Aorta (tissue), 5 donors: ENCODE measurements around the gene MAPKBP1. TPM values are rescaled to one million over a fixed set of nuclear protein-coding genes. Genes with fewer than 3 reads are reported as not detected.
A peak's percentile ranks its signal among the peaks of the same experiment; 100 is the strongest.

Experiments used
- ATAC-seq: fragments of 200-7000 bp; cut with Tn5 transposase; one replicate; pipeline ENCODE4 v1.9.1; 2022; ENCODE audit warnings: moderate library complexity; ENCODE audit not compliant: low FRiP score
- DNase-seq, 2 donors: peaks; one replicate each; pipeline ENCODE4 v3.0.0-alpha.2; 2020
- H3K27ac ChIP-seq, 2 donors: one replicate each; pipeline ENCODE4 v1.5.1; 2013; ENCODE audit warnings: low read length in 2 of 2, mild to moderate bottlenecking in 2 of 2, moderate library complexity in 2 of 2, control low read depth in 1 of 2, inconsistent platforms in 1 of 2, low read depth in 1 of 2
- H3K27me3 ChIP-seq, 2 donors: one replicate each; pipeline ENCODE4 v1.6.1; 2013; ENCODE audit warnings: control low read depth in 1 of 2, low read length in 1 of 2, mild to moderate bottlenecking in 1 of 2, moderate library complexity in 1 of 2; ENCODE audit not compliant: insufficient read depth in 2 of 2, control insufficient read depth in 1 of 2
- H3K36me3 ChIP-seq, 2 donors: one replicate each; pipeline ENCODE4 v1.6.1; 2013; ENCODE audit warnings: control low read depth in 1 of 2, low read length in 1 of 2, mild to moderate bottlenecking in 1 of 2; ENCODE audit not compliant: insufficient read depth in 2 of 2, control insufficient read depth in 1 of 2
- H3K4me1 ChIP-seq, 2 donors: one replicate each; pipeline ENCODE4 v1.6.1; 2013; ENCODE audit warnings: low read length in 2 of 2, control low read depth in 1 of 2, mild to moderate bottlenecking in 1 of 2, moderate library complexity in 1 of 2; ENCODE audit not compliant: insufficient read depth in 2 of 2, control insufficient read depth in 1 of 2
- H3K4me3 ChIP-seq, 2 donors: one replicate each; pipeline ENCODE4 v1.5.1; 2013; ENCODE audit warnings: low read length in 2 of 2, control low read depth in 1 of 2, mild to moderate bottlenecking in 1 of 2
- H3K9me3 ChIP-seq: one replicate; pipeline ENCODE4 v1.6.1; 2013; ENCODE audit warnings: mild to moderate bottlenecking, low read length; ENCODE audit not compliant: control insufficient read depth
- WGBS, 2 donors: extraction: QIAGEN DNeasy Blood & Tissue Kit; methylation state at CpG; one replicate each; pipeline ENCODE4 v1.1.7; 2013; 5-methylcytosine and 5-hydroxymethylcytosine counted together
- intact Hi-C, 2 donors: fragments of 100-400 bp; cut with DNase I; formaldehyde crosslinking; loops; one replicate each; pipeline versions ENCODE4 v1.14.2 to v1.15.0; 2022
- polyA plus RNA-seq, 2 donors: library from polyadenylated mRNA; stranded (reverse); fragments of 200-250 nt; gene quantifications; one replicate each; pipeline ENCODE4 v1.2.3, GENCODE V29; 2013
- total RNA-seq, 2 donors: library from RNA; stranded (reverse); fragmentation: NEBNext Ultra II Directional; extraction: Animal tissue kit (Norgen Biotek cat#: 25700); gene quantifications; one replicate each; pipeline ENCODE4 v1.2.1, GENCODE V29; 2021
- donor health status: healthy with polysubstance abuse.
- donor health status: Bipolar disorder and iron deficiency.
- donor health status: DM: no; HTN: no; CAD: no.
- donor health status: DM: no; HTN: no; CAD: no.
- donor health status: DM: yes; HTN: yes; CAD: no.

The MAPKBP1 gene
- total and polyA plus RNA-seq, 4 donors = 13.6 to 44.1 (median 27.6) TPM

DNA sequence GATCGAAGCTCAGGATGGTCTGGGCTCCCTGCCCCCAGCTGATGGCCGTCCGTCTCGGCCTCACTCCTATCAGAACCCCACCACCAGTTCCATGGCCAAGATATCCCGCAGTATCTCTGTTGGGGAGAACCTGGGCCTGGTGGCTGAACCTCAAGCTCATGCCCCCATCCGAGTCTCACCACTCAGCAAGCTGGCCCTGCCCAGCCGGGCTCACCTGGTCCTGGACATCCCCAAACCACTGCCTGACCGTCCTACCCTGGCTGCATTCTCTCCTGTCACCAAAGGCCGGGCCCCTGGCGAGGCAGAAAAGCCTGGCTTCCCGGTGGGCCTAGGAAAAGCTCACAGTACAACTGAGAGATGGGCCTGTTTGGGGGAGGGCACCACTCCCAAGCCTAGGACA lies 49.2 kb downstream of the MAPKBP1 start:
- H3K9me3 ChIP-seq = no peaks in the 10 kb centered on the region
- 89 to 92% methylated on average over 11 of the region's 11 CpGs for WGBS, 2 donors
- no peak overlapping the region for H3K4me3 ChIP-seq
- no peak for ATAC-seq
- no peaks in the 10 kb centered on the region for H3K4me1 ChIP-seq
- intact Hi-C loops = no loop called here
- peaks cover 0 to 3% of the 10 kb centered on the region in 2 donors for H3K36me3 ChIP-seq
- H3K27ac ChIP-seq = no peak overlapping the region
- H3K27me3 ChIP-seq = no peaks in the 10 kb centered on the region
- DNase-seq = no peak

DNA sequence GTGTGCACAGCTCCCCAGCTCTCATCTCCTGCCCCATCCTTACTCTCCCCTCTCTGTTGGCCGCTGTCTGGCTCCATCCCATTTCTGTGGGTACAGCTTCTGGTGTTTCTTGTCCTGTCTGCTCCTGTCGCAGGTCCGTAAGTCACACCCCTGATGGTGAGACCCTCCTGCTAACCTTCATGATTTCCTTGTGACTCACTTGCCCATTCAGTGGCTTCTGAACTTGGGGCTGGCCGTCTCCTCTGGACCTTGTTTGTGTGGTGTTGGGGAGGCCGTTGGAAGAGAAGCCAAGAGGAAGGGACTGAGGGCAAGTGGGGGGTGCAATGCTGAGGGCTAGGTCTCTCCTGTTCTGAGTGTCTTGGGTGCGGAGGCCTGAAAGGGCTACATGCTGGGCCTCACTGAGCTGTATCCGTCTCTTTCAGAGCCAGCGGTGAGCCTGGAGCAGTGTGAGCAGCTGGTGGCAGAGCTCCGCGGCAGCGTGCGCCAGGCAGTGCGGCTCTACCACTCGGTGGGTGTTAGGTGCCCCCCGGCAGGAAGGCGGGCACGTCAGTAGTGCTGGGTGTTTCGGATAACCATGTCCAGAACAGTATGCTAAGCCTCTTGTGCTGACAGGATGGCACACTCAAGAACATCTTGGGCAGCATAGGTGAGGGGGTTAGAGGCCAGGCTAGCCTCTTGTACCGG lies 49.9 kb downstream of the MAPKBP1 start:
- Histone ChIP-seq H3K36me3 (no peaks in the 10 kb centered on the region), H3K27me3 (no peaks in the 10 kb centered on the region), H3K9me3 (no peaks in the 10 kb centered on the region), H3K4me3 (no peak overlapping the region), H3K27ac (no peak overlapping the region), H3K4me1 (no peaks in the 10 kb centered on the region)
- ATAC-seq = no peak
- 92 to 93% methylated on average over 19 of the region's 19 CpGs for WGBS, 2 donors
- intact Hi-C loops = no loop called here
- no peak for DNase-seq

GRCh38 chr15:41825145-41825544 lies 50.9 kb downstream of the MAPKBP1 start:
- 87 to 88% methylated on average over 10 of the region's 10 CpGs for WGBS, 2 donors
- H3K27ac ChIP-seq = no peak overlapping the region
- H3K36me3 ChIP-seq = no peaks in the 10 kb centered on the region
- no peaks in the 10 kb centered on the region for H3K27me3 ChIP-seq
- ATAC-seq (no peak), DNase-seq (no peak)
- H3K4me1 ChIP-seq = no peaks in the 10 kb centered on the region
- no peak overlapping the region for H3K4me3 ChIP-seq
- no peaks in the 10 kb centered on the region for H3K9me3 ChIP-seq
- intact Hi-C loops = loop anchor here in 1 of 2 donors (5.0 kb wide), 1 partner anchor 72 kb away; no protein-coding TSS in a partner anchor

- Histone ChIP-seq H3K27me3 (no peaks in the 10 kb centered on the region), H3K27ac (no peak overlapping the region), H3K4me1 (no peaks in the 10 kb centered on the region), H3K4me3 (no peak overlapping the region), H3K9me3 (no peaks in the 10 kb centered on the region), H3K36me3 (no peaks in the 10 kb centered on the region)
- no peak for DNase-seq
- ATAC-seq = no peak
- intact Hi-C loops = loop anchor here in 1 of 2 donors (5.0 kb wide), 1 partner anchor 71 kb away; no protein-coding TSS in a partner anchor
- WGBS, 2 donors = 69 to 74% methylated on average over 13 of the region's 13 CpGs
These were observed 51.6 kb downstream of the MAPKBP1 start for GRCh38 chr15:41825572-41826535.

DNA sequence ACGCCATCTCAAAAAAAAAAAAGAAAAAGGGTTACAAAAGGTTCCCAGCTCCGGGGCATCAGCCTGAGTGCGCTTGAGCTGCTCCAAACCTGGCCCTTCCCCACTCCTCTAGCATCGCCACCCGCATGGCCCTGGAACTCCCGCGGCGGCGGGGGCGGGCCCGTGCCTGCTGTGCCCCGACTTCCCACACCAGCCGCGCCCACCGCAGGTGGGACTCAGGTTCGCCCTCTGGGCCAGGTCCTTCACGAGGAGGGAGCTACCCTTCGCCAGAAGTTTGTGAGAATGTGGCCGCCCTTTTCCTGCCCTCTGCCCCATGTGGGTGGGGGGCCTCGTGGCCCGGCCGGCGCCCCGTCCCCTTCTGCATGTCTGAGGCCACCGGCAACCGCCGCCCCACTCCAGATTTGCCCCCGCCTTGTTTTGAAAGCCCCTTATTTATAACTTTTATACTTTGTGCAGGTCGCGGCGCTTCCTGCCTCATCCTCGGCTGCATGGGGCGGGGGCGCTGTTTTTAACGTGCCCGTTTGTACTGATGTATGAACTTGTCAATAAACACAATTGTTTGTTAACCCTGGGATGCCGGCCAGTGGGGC lies 53.1 kb downstream of the MAPKBP1 start:
- no peak overlapping the region for H3K27ac ChIP-seq
- H3K4me1 ChIP-seq = no peaks in the 10 kb centered on the region
- peak in 1 of 2 donors; percentile 66 for DNase-seq
- intact Hi-C loops = loop anchor here in 1 of 2 donors (5.0 kb wide), 1 partner anchor 70 kb away; no protein-coding TSS in a partner anchor
- H3K36me3 ChIP-seq = no peaks in the 10 kb centered on the region
- ATAC-seq = peak; percentile 8
- WGBS, 2 donors = 8 to 12% methylated on average over 35 to 37 of the region's 37 CpGs
- no peaks in the 10 kb centered on the region for H3K27me3 ChIP-seq
- no peaks in the 10 kb centered on the region for H3K9me3 ChIP-seq
- peak overlapping the region; percentile 42 to 49 for H3K4me3 ChIP-seq

DNA sequence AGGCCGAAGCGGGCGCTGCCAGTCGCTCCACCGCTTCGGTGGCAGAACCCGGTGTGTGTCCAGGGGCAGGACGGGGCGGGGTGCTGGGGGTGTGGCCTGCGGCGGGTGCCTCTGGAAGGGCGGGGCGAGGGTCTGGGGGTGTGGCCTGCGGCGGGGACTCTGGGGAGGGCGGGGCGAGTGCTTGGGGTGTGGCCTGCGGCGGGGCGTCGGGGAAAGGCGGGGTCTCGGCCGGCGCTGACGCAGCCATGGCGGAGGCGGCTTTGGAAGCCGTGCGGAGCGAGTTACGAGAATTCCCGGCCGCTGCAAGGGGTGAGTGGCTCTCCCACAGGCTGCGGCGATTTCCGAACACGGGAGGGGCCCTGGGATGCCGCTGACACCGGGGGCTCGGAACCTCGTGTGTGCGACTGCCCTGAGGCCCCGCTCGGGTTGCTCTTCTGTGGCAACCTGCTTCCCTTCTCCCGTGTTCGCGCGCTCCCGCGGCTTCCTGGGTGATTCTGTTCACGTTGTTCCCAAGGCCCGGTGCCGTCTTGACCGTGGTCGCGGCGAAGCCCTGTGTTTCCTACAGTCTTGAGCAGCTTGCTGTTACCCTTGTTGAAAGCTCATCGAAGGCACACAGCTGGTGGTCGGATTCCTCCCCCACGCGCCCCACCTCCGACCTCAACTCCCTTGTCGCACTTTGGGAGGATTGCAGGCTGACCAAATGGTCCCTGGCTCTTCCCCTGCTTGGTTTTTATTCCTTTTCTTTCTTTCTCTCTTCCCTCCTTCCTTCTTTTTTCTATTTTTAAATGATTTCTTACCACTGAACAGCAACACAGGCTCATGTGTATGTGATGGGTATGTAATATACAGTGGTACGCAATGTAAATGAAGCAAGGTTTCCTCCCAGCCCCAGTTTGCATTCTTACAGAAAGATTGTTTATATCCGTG lies 53.9 kb downstream of the MAPKBP1 start, which contains the start of gene JMJD7:
Gene JMJD7 (plus strand): TSS at position 213 of the 927 bp plus-strand sequence. CDS start 33 bp downstream, at position 246.
- Histone ChIP-seq H3K9me3 (no peaks in the 10 kb centered on the region), H3K4me3 (peak within 1 kb of the TSS; percentile 42 to 53), H3K27ac (peak within 1 kb of the TSS in 1 of 2 donors; percentile 39), H3K36me3 (no peaks in the 10 kb centered on the region), H3K4me1 (no peaks in the 10 kb centered on the region), H3K27me3 (no peaks in the 10 kb centered on the region)
- WGBS, 2 donors = 0 to 1% methylated on average over 65 to 66 of the region's 66 CpGs
- DNase-seq (peak; percentile 97 to 99), ATAC-seq (peak; percentile 97)
- intact Hi-C loops = loop anchor here in 1 of 2 donors (5.0 kb wide), 1 partner anchor 69 kb away; no protein-coding TSS in a partner anchor

- intact Hi-C loops = loop anchor here in 1 of 2 donors (5.0 kb wide), 1 partner anchor 69 kb away; no protein-coding TSS in a partner anchor
- Histone ChIP-seq H3K9me3 (no peaks in the 10 kb centered on the region), H3K4me1 (no peaks in the 10 kb centered on the region), H3K27me3 (no peaks in the 10 kb centered on the region), H3K4me3 (peak overlapping the region; percentile 5 to 53), H3K27ac (no peak overlapping the region), H3K36me3 (no peaks in the 10 kb centered on the region)
- no peak for ATAC-seq
- 5 to 7% methylated on average over 6 of the region's 6 CpGs for WGBS, 2 donors
- no peak for DNase-seq
These were observed 54.5 kb downstream of the MAPKBP1 start for GRCh38 chr15:41828807-41829141.
